Ovary (tissue), 3 donors: ENCODE data around the gene CPA4.

Experiments used
- EP300 ChIP-seq: sonication (generic); formaldehyde crosslinking; IDR thresholded peaks from one replicate; pipeline ENCODE4 v1.6.1; 2017; ENCODE audit warnings: antibody characterized with exemption
- POLR2A ChIP-seq: fragments of 450-650 bp; IDR thresholded peaks from one replicate; pipeline ENCODE4 v1.6.1; 2017; ENCODE audit warnings: antibody characterized with exemption, mild to moderate bottlenecking, moderate library complexity
- TF ChIP-seq, protein P1 (sequence below), 3 donors: fragments of 450-650 bp in 2 of 3; fragments of 200-600 bp in 1 of 3; IDR thresholded peaks; one replicate each; pipeline versions ENCODE4 v1.5.1 to v1.8.0; 2016 to 2022; ENCODE audit warnings: antibody characterized with exemption in 3 of 3, mild to moderate bottlenecking in 1 of 3
- donor health status: DM: no; HTN: no; CAD: no.

GRCh38 chr7:130263130-130263529 lies 29.8 kb upstream of the CPA4 start:
- TF ChIP-seq, protein P1, sequence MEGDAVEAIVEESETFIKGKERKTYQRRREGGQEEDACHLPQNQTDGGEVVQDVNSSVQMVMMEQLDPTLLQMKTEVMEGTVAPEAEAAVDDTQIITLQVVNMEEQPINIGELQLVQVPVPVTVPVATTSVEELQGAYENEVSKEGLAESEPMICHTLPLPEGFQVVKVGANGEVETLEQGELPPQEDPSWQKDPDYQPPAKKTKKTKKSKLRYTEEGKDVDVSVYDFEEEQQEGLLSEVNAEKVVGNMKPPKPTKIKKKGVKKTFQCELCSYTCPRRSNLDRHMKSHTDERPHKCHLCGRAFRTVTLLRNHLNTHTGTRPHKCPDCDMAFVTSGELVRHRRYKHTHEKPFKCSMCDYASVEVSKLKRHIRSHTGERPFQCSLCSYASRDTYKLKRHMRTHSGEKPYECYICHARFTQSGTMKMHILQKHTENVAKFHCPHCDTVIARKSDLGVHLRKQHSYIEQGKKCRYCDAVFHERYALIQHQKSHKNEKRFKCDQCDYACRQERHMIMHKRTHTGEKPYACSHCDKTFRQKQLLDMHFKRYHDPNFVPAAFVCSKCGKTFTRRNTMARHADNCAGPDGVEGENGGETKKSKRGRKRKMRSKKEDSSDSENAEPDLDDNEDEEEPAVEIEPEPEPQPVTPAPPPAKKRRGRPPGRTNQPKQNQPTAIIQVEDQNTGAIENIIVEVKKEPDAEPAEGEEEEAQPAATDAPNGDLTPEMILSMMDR (IDR thresholded peaks at IDR 0.05), result no peak
- TF ChIP-seq POLR2A, result no peak
- no peak for TF ChIP-seq EP300
